ENCODE data around the gene GRN.
"Not testable (repeated sequence)": the region's sequence is repeated elsewhere in the genome, so short reads cannot be mapped to it uniquely, and the experiment has no call there.

GRCh38 chr17:44340553-44340952, 4.5 kb upstream of the GRN start:
- not testable (repeated sequence) for TF ChIP-seq CTCF (IDR thresholded peaks at IDR 0.05; ENCODE audit: low read length); EZH2 (IDR thresholded peaks at IDR 0.05; ENCODE audit: borderline replicate concordance, low read length)

Measured in OCI-LY1 (cell line).